Stomach smooth muscle (tissue), 2 donors: ENCODE measurements around the gene GPC4.
"Not testable (repeated sequence)": the region's sequence is repeated elsewhere in the genome, so short reads cannot be mapped to it uniquely, and the experiment has no call there.

Experiments
- H3K27ac ChIP-seq: one replicate; pipeline ENCODE4 v1.7.0; 2013; ENCODE audit warnings: mild to moderate bottlenecking, low read length, inconsistent platforms
- H3K27me3 ChIP-seq, 2 donors: one replicate each; pipeline ENCODE4 v1.7.0; 2013; ENCODE audit warnings: low read length in 2 of 2; ENCODE audit not compliant: insufficient read depth in 2 of 2, control insufficient read depth in 1 of 2
- H3K36me3 ChIP-seq, 2 donors: one replicate each; pipeline ENCODE4 v1.7.0; 2013; ENCODE audit warnings: low read length in 2 of 2; ENCODE audit not compliant: control insufficient read depth in 2 of 2, insufficient read depth in 2 of 2
- H3K4me1 ChIP-seq: one replicate; pipeline ENCODE4 v1.7.0; 2013; ENCODE audit warnings: low read length; ENCODE audit not compliant: control insufficient read depth, insufficient read depth
- H3K4me3 ChIP-seq, 2 donors: one replicate each; pipeline ENCODE4 v1.7.0; 2013; ENCODE audit warnings: low read length in 2 of 2
- H3K9ac ChIP-seq, 2 donors: one replicate each; pipeline ENCODE4 v1.7.0; 2013; ENCODE audit warnings: low read length in 2 of 2, mild to moderate bottlenecking in 1 of 2
- H3K9me3 ChIP-seq, 2 donors: one replicate each; pipeline ENCODE4 v1.7.0; 2013; ENCODE audit warnings: low read length in 2 of 2; ENCODE audit not compliant: control insufficient read depth in 2 of 2
- donor health status: healthy.
- donor health status: Pancreatic carcinoma.

The GPC4 gene

GRCh38 chrX:133333154-133333750 lies 82.0 kb downstream of the GPC4 start:
- Histone ChIP-seq H3K27me3 (peaks cover 0 to 8% of the 10 kb centered on the region in 2 donors), H3K9ac (no peak overlapping the region), H3K36me3 (no peaks in the 10 kb centered on the region), H3K9me3 (no peaks in the 10 kb centered on the region), H3K27ac (no peak overlapping the region), H3K4me3 (no peak overlapping the region), H3K4me1 (no peaks in the 10 kb centered on the region)

GRCh38 chrX:133332737-133333136 lies 82.6 kb downstream of the GPC4 start:
- Histone ChIP-seq H3K36me3 (no peaks in the 10 kb centered on the region), H3K27me3 (peaks cover 0 to 8% of the 10 kb centered on the region in 2 donors), H3K4me3 (no peak overlapping the region), H3K9ac (no peak overlapping the region), H3K27ac (no peak overlapping the region), H3K4me1 (no peaks in the 10 kb centered on the region), H3K9me3 (no peaks in the 10 kb centered on the region)

DNA sequence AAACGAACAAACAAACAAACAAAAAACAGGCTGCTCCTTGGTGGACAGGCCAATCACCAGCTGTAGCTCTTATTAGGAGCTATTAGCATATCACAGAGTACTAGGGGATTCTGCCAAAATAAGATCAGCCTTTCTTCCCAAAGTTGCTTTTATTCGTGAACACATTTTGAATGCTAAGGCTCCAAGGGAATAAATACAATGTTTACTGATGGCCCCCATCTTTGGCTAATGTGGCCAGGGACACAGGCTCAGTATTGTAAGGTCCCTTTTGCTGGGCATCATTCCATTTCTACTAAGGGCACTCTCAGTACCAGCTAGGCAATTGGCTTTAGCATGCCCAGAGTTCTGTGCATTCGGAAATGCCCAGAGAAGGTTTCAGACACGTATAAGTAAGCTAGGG lies 84.3 kb downstream of the GPC4 start:
- Histone ChIP-seq H3K4me1 (no peaks in the 10 kb centered on the region), H3K36me3 (no peaks in the 10 kb centered on the region), H3K9ac (no peak overlapping the region), H3K27me3 (peaks cover 0 to 8% of the 10 kb centered on the region in 2 donors), H3K9me3 (no peaks in the 10 kb centered on the region), H3K27ac (no peak overlapping the region), H3K4me3 (no peak overlapping the region)

GRCh38 chrX:133325422-133325821 lies 89.9 kb downstream of the GPC4 start:
- Histone ChIP-seq H3K27me3 (no peaks in the 10 kb centered on the region), H3K27ac (no peak overlapping the region), H3K4me1 (no peaks in the 10 kb centered on the region)

GRCh38 chrX:133323431-133323830 lies 91.9 kb downstream of the GPC4 start:
- Histone ChIP-seq H3K27me3 (no peaks in the 10 kb centered on the region), H3K9ac (no peak overlapping the region), H3K4me1 (no peaks in the 10 kb centered on the region), H3K27ac (no peak overlapping the region), H3K36me3 (no peaks in the 10 kb centered on the region), H3K9me3 (no peaks in the 10 kb centered on the region), H3K4me3 (no peak overlapping the region)

More at GRCh38 chrX:133325422-133325821, 89.9 kb downstream of the GPC4 start:
- Histone ChIP-seq H3K4me3 (no peak overlapping the region), H3K36me3 (no peaks in the 10 kb centered on the region), H3K9me3 (no peaks in the 10 kb centered on the region), H3K9ac (no peak overlapping the region)

GRCh38 chrX:133322269-133322668 lies 93.0 kb downstream of the GPC4 start:
- not testable (repeated sequence) for H3K36me3 ChIP-seq, H3K9me3 ChIP-seq, H3K27me3 ChIP-seq, H3K9ac ChIP-seq, H3K4me1 ChIP-seq, H3K4me3 ChIP-seq, H3K27ac ChIP-seq

GRCh38 chrX:133321451-133321850 lies 93.8 kb downstream of the GPC4 start:
- H3K4me1 ChIP-seq, result no peaks in the 10 kb centered on the region
- no peak overlapping the region for H3K9ac ChIP-seq
- no peaks in the 10 kb centered on the region for H3K27me3 ChIP-seq
- H3K9me3 ChIP-seq, result no peaks in the 10 kb centered on the region
- H3K36me3 ChIP-seq, result no peaks in the 10 kb centered on the region
- no peak overlapping the region for H3K27ac ChIP-seq
- H3K4me3 ChIP-seq, result no peak overlapping the region

- Histone ChIP-seq H3K9me3 (no peaks in the 10 kb centered on the region), H3K27ac (no peak overlapping the region), H3K27me3 (peaks cover 0 to 7% of the 10 kb centered on the region in 2 donors)
These were observed 101.0 kb downstream of the GPC4 start for GRCh38 chrX:133314281-133314680.

DNA sequence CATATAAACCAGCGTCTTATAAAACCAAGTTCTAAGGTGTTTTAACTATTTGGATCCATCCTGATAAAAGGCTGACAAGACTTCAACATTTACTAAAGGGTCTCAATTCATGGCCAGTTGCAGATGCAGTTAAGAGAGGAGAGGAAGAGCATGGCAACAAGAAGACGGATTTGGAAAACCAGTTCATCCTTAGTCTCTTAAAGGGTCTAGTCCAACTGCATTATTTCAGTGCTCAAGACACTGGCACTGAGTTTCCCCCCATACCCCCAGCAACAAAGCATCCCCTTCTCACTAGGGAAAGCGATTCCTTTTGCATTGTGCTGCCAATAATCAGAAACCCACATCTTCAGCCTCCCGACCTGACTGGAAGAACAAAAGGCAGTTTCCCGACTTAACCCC lies 106.8 kb downstream of the GPC4 start:
- H3K9me3 ChIP-seq, result no peaks in the 10 kb centered on the region
- peaks cover 0 to 9% of the 10 kb centered on the region in 2 donors for H3K36me3 ChIP-seq
- peaks cover 6% of the 10 kb centered on the region for H3K4me1 ChIP-seq
- H3K27ac ChIP-seq, result peak overlapping the region; percentile 53
- H3K4me3 ChIP-seq, result no peak overlapping the region
- peaks cover 0 to 6% of the 10 kb centered on the region in 2 donors for H3K27me3 ChIP-seq
- H3K9ac ChIP-seq, result peak overlapping the region in 1 of 2 donors; percentile 9

More at GRCh38 chrX:133314281-133314680, 101.0 kb downstream of the GPC4 start:
- Histone ChIP-seq H3K9ac (no peak overlapping the region), H3K36me3 (no peaks in the 10 kb centered on the region), H3K4me3 (no peak overlapping the region), H3K4me1 (no peaks in the 10 kb centered on the region)

GRCh38 chrX:133307637-133308498 lies 107.4 kb downstream of the GPC4 start:
- peaks cover 4 to 9% of the 10 kb centered on the region in 2 donors for H3K36me3 ChIP-seq
- peaks cover 0 to 6% of the 10 kb centered on the region in 2 donors for H3K27me3 ChIP-seq
- peak overlapping the region; percentile 15 to 40 for H3K4me3 ChIP-seq
- peak overlapping the region in 1 of 2 donors; percentile 9 for H3K9ac ChIP-seq
- H3K9me3 ChIP-seq, result no peaks in the 10 kb centered on the region
- H3K4me1 ChIP-seq, result peaks cover 7% of the 10 kb centered on the region
- H3K27ac ChIP-seq, result peak overlapping the region; percentile 53

DNA sequence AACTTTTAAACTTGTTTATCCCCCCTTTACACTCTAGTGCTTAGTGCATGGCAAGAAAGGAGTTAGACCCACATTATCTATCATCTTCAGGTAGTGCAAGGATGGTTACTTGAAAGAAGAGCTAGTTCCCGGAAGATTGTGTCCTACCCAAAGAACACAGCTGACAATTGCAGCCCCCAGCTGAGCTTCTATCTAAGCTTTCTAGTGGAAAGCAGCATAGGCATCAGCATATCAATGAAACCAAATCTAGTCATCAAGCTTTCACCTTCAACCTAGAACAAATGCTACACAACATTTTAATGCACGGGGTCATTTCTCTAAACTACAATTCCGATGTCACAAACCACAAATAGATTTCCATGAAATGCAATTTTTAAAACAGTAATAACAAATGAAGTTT lies 108.2 kb downstream of the GPC4 start:
- no peak overlapping the region for H3K9ac ChIP-seq
- H3K4me3 ChIP-seq, result no peak overlapping the region

More for the DNA sequence above, 108.2 kb downstream of the GPC4 start:
- Histone ChIP-seq H3K9me3 (no peaks in the 10 kb centered on the region), H3K27me3 (peaks cover 0 to 6% of the 10 kb centered on the region in 2 donors), H3K36me3 (peaks cover 7 to 11% of the 10 kb centered on the region in 2 donors), H3K4me1 (peaks cover 8% of the 10 kb centered on the region), H3K27ac (peak overlapping the region; percentile 53)
